ENCODE measurements around the gene C13orf46. TPM values are rescaled to one million over a fixed set of nuclear protein-coding genes. Genes with fewer than 3 reads are reported as not detected.

Gene C13orf46
- total and polyA plus RNA-seq, 2 donors (not counting 1 experiment from before 2014, with no cell fraction given) = 0.50 to 0.56 TPM

GRCh38 chr13:113965383-113965874 lies 8.4 kb downstream of the C13orf46 start:
- Histone ChIP-seq H4K20me1 (ENCODE audit: control insufficient read depth, extremely low read depth, insufficient read depth, low read length) (no peaks in the 10 kb centered on the region), H2AFZ (ENCODE audit: low read length) (no peak overlapping the region), H3K9me3 (ENCODE audit: control insufficient read depth, insufficient read depth, low read depth, low read length) (no peaks in the 10 kb centered on the region), H3K4me3 (replicated peaks in 1 of 4; ENCODE audit: control extremely low read depth in 1 of 4, insufficient read depth in 1 of 4, low read depth in 3 of 4, low read length in 4 of 4) (no peak overlapping the region), H3K9ac (ENCODE audit: insufficient read depth, low read length) (no peak overlapping the region), H3K4me2 (ENCODE audit: extremely low read depth, insufficient read depth, low read length) (no peak overlapping the region), H3K4me1 (ENCODE audit: control insufficient read depth, extremely low read depth, insufficient read depth, low read length) (no peaks in the 10 kb centered on the region), H3K27me3 (ENCODE audit: control insufficient read depth, insufficient read depth, low read length) (no peaks in the 10 kb centered on the region), H3K79me2 (ENCODE audit: control insufficient read depth, insufficient read depth, low read length) (no peaks in the 10 kb centered on the region), H3K27ac (ENCODE audit: insufficient read depth, low read length) (no peak overlapping the region), H3K36me3 (ENCODE audit: control insufficient read depth, insufficient read depth, low read length) (peaks cover 17% of the 10 kb centered on the region)
- TF ChIP-seq CTCF (conservative IDR thresholded peaks at IDR 0.05 in 1 of 2, IDR thresholded peaks at IDR 0.05 in 1 of 2; ENCODE audit: low read depth in 1 of 2, low read length in 2 of 2) (no peak), EZH2 (IDR thresholded peaks at IDR 0.05; ENCODE audit: low read length, missing control alignments) (no peak)
- no peak for DNase-seq (ENCODE audit: low read depth in 2 of 2)

- no peak for TF ChIP-seq CTCF (conservative IDR thresholded peaks at IDR 0.05 in 1 of 2, IDR thresholded peaks at IDR 0.05 in 1 of 2; ENCODE audit: low read depth in 1 of 2, low read length in 2 of 2)
- no peak for TF ChIP-seq EZH2 (IDR thresholded peaks at IDR 0.05; ENCODE audit: low read length, missing control alignments)
- H3K79me2 ChIP-seq (ENCODE audit: control insufficient read depth, insufficient read depth, low read length) = no peaks in the 10 kb centered on the region
Measured at GRCh38 chr13:113964251-113964995, 9.5 kb downstream of the C13orf46 start.

GRCh38 chr13:113963376-113963775 lies 10.5 kb downstream of the C13orf46 start:
- no peaks in the 10 kb centered on the region for H4K20me1 ChIP-seq (ENCODE audit: control insufficient read depth, extremely low read depth, insufficient read depth, low read length)
- H3K4me3 ChIP-seq (replicated peaks in 1 of 4; ENCODE audit: control extremely low read depth in 1 of 4, insufficient read depth in 1 of 4, low read depth in 3 of 4, low read length in 4 of 4) = no peak overlapping the region
- H3K27ac ChIP-seq (ENCODE audit: insufficient read depth, low read length) = no peak overlapping the region
- no peak for DNase-seq (ENCODE audit: low read depth in 2 of 2)
- H3K79me2 ChIP-seq (ENCODE audit: control insufficient read depth, insufficient read depth, low read length) = no peaks in the 10 kb centered on the region
- H2AFZ ChIP-seq (ENCODE audit: low read length) = no peak overlapping the region
- TF ChIP-seq EZH2 (IDR thresholded peaks at IDR 0.05; ENCODE audit: low read length, missing control alignments) (no peak), CTCF (conservative IDR thresholded peaks at IDR 0.05 in 1 of 2, IDR thresholded peaks at IDR 0.05 in 1 of 2; ENCODE audit: low read depth in 1 of 2, low read length in 2 of 2) (no peak)
- H3K27me3 ChIP-seq (ENCODE audit: control insufficient read depth, insufficient read depth, low read length) = no peaks in the 10 kb centered on the region
- no peak overlapping the region for H3K9ac ChIP-seq (ENCODE audit: insufficient read depth, low read length)
- no peaks in the 10 kb centered on the region for H3K9me3 ChIP-seq (ENCODE audit: control insufficient read depth, insufficient read depth, low read depth, low read length)
- peaks cover 9% of the 10 kb centered on the region for H3K36me3 ChIP-seq (ENCODE audit: control insufficient read depth, insufficient read depth, low read length)
- no peak overlapping the region for H3K4me2 ChIP-seq (ENCODE audit: extremely low read depth, insufficient read depth, low read length)
- no peaks in the 10 kb centered on the region for H3K4me1 ChIP-seq (ENCODE audit: control insufficient read depth, extremely low read depth, insufficient read depth, low read length)

More at GRCh38 chr13:113964251-113964995, 9.5 kb downstream of the C13orf46 start:
- Histone ChIP-seq H3K36me3 (ENCODE audit: control insufficient read depth, insufficient read depth, low read length) (peaks cover 12% of the 10 kb centered on the region), H3K4me1 (ENCODE audit: control insufficient read depth, extremely low read depth, insufficient read depth, low read length) (no peaks in the 10 kb centered on the region), H3K27ac (ENCODE audit: insufficient read depth, low read length) (no peak overlapping the region), H3K4me3 (replicated peaks in 1 of 4; ENCODE audit: control extremely low read depth in 1 of 4, insufficient read depth in 1 of 4, low read depth in 3 of 4, low read length in 4 of 4) (no peak overlapping the region), H2AFZ (ENCODE audit: low read length) (no peak overlapping the region), H3K4me2 (ENCODE audit: extremely low read depth, insufficient read depth, low read length) (no peak overlapping the region), H4K20me1 (ENCODE audit: control insufficient read depth, extremely low read depth, insufficient read depth, low read length) (no peaks in the 10 kb centered on the region), H3K27me3 (ENCODE audit: control insufficient read depth, insufficient read depth, low read length) (no peaks in the 10 kb centered on the region), H3K9ac (ENCODE audit: insufficient read depth, low read length) (no peak overlapping the region), H3K9me3 (ENCODE audit: control insufficient read depth, insufficient read depth, low read depth, low read length) (no peaks in the 10 kb centered on the region)
- DNase-seq (ENCODE audit: low read depth in 2 of 2) = no peak

Data from fibroblast of lung (primary cell).